HEK293T (cell line): ENCODE results near the gene CD44.

Source experiments
- CTCF ChIA-PET: fragments of 350-600 bp; formaldehyde crosslinking; extraction: SDS; loops from one replicate; lab custom pipeline; 2021; ENCODE audit warnings: antibody characterized with exemption, inconsistent platforms; lab: Yijun Ruan, JAX
- POLR2A ChIA-PET: fragments of 350-600 bp; formaldehyde crosslinking; extraction: SDS; loops from one replicate; lab custom pipeline; 2020; ENCODE audit warnings: antibody characterized with exemption, inconsistent platforms; lab: Yijun Ruan, JAX
- DNase-seq: peaks from one replicate; pipeline ENCODE4 v3.0.0; 2012; ENCODE audit warnings: mixed read lengths; ENCODE audit errors: extremely low spot score
- ARNT ChIP-seq: fragments of 450-650 bp; IDR thresholded peaks from 2 replicates; pipeline ENCODE4 v1.6.1; 2017; ENCODE audit warnings: mild to moderate bottlenecking
- BHLHE40 ChIP-seq: fragments of 450-650 bp; IDR thresholded peaks from 2 replicates; pipeline ENCODE4 v1.6.1; 2016; ENCODE audit warnings: mild to moderate bottlenecking, moderate library complexity, borderline replicate concordance
- CTBP1 ChIP-seq: fragments of 450-650 bp; IDR thresholded peaks from 2 replicates; pipeline ENCODE4 v1.6.1; 2016; ENCODE audit warnings: borderline replicate concordance
- ELF4 ChIP-seq: fragments of 450-650 bp; IDR thresholded peaks from 2 replicates; pipeline ENCODE4 v1.6.1; 2017; ENCODE audit warnings: antibody characterized with exemption
- FOXA1 ChIP-seq: fragments of 450-650 bp; IDR thresholded peaks from 2 replicates; pipeline ENCODE4 v1.6.1; 2016; ENCODE audit warnings: mild to moderate bottlenecking
- FOXK2 ChIP-seq: fragments of 450-650 bp; IDR thresholded peaks from 2 replicates; pipeline ENCODE4 v1.6.1; 2016; ENCODE audit warnings: mild to moderate bottlenecking
- FOXM1 ChIP-seq: fragments of 450-650 bp; IDR thresholded peaks from 2 replicates; pipeline ENCODE4 v1.6.1; 2017; ENCODE audit warnings: mild to moderate bottlenecking, borderline replicate concordance
- HDGF ChIP-seq: fragments of 450-650 bp; IDR thresholded peaks from 2 replicates; pipeline ENCODE4 v1.6.1; 2017; ENCODE audit warnings: antibody characterized with exemption, borderline replicate concordance
- L3MBTL2 ChIP-seq: fragments of 450-650 bp; conservative IDR thresholded peaks from 2 replicates; pipeline ENCODE4 v1.6.1; 2016; ENCODE audit warnings: mild to moderate bottlenecking
- LEF1 ChIP-seq: fragments of 450-650 bp; IDR thresholded peaks from 2 replicates; pipeline ENCODE4 v1.6.1; 2017; ENCODE audit warnings: mild to moderate bottlenecking, borderline replicate concordance
- NFRKB ChIP-seq: fragments of 450-650 bp; IDR thresholded peaks from 2 replicates; pipeline ENCODE4 v1.6.1; 2016; ENCODE audit warnings: mild to moderate bottlenecking, moderate library complexity
- SP1 ChIP-seq: fragments of 450-650 bp; IDR thresholded peaks from 2 replicates; pipeline ENCODE4 v1.6.1; 2017
- SUZ12 ChIP-seq: fragments of 450-650 bp; IDR thresholded peaks from 2 replicates; pipeline ENCODE4 v1.6.1; 2016; ENCODE audit warnings: mild to moderate bottlenecking
- TARDBP ChIP-seq: fragments of 450-650 bp; IDR thresholded peaks from 2 replicates; pipeline ENCODE4 v1.6.1; 2016
- ZNF384 ChIP-seq: fragments of 450-650 bp; IDR thresholded peaks from 2 replicates; pipeline ENCODE4 v1.6.1; 2016
- TF ChIP-seq, protein P1 (sequence below): fragments of 450-650 bp; IDR thresholded peaks from 2 replicates; pipeline ENCODE4 v1.6.1; 2016

CD44 gene

DNA sequence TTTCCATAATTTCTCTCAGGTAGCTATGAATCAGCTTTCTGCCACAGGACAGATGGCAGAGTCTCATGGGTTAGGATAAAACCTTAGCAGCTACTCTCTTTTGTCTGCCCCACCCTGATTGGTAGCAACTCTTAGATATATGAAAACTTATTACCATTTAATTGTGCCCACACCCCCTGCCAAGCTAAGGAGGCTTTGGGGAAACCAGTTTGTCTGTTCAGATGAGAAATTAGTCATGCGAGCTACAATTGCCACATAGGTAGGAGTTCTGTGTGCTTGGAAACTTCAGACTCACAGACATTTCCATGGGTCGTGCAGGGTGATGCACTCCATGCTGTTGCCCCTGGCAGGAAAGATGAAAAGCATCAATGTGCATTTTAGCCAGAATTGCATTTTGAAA, 39.9 kb downstream of the CD44 start:
- ChIA-PET CTCF (no interaction called here), POLR2A (no interaction called here)
- no peak for TF ChIP-seq ELF4
- no peak for TF ChIP-seq BHLHE40
- TF ChIP-seq L3MBTL2: no peak
- TF ChIP-seq SP1: no peak
- TF ChIP-seq LEF1: no peak
- no peak for TF ChIP-seq NFRKB
- TF ChIP-seq SUZ12: no peak
- TF ChIP-seq HDGF: no peak
- no peak for TF ChIP-seq FOXA1
- TF ChIP-seq, protein P1, sequence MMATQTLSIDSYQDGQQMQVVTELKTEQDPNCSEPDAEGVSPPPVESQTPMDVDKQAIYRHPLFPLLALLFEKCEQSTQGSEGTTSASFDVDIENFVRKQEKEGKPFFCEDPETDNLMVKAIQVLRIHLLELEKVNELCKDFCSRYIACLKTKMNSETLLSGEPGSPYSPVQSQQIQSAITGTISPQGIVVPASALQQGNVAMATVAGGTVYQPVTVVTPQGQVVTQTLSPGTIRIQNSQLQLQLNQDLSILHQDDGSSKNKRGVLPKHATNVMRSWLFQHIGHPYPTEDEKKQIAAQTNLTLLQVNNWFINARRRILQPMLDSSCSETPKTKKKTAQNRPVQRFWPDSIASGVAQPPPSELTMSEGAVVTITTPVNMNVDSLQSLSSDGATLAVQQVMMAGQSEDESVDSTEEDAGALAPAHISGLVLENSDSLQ: no peak
- TF ChIP-seq ARNT: no peak
- TF ChIP-seq TARDBP: no peak
- TF ChIP-seq CTBP1: no peak
- DNase-seq: no peak

DNA sequence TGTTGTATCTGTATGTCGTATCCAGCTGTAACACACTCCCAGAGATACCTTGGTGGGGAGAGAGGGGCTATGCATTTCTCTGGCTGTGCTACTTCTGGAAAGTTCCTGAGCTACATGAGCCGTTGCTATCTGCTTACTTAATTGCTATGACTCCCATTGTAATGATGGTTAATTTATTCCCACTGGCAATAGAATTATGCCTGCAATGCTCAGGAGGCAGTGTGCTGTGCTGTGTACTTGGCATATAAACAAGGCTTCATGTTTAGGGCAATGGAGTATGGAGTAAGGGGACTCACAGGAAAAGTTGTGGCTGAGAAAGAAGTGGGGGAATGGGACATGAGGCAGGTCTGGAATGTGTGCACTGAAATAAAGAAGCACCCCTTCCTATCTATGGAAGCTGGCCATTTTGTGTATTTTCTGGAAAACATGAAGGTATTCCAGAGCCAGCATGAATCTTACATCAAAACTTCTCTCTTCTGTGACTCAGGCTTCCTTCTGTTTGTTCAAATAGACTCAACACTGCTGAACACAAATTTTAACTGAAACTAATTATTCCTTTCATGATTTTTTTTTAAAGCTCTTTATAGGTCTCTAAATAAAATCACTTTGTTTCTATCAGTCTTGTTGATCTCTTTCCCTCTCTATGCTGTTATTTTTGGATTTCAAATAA, 40.6 kb downstream of the CD44 start:
- TF ChIP-seq CTBP1 (no peak), TARDBP (no peak)
- no peak for DNase-seq
- POLR2A ChIA-PET: no interaction called here
- CTCF ChIA-PET: no interaction called here

DNA sequence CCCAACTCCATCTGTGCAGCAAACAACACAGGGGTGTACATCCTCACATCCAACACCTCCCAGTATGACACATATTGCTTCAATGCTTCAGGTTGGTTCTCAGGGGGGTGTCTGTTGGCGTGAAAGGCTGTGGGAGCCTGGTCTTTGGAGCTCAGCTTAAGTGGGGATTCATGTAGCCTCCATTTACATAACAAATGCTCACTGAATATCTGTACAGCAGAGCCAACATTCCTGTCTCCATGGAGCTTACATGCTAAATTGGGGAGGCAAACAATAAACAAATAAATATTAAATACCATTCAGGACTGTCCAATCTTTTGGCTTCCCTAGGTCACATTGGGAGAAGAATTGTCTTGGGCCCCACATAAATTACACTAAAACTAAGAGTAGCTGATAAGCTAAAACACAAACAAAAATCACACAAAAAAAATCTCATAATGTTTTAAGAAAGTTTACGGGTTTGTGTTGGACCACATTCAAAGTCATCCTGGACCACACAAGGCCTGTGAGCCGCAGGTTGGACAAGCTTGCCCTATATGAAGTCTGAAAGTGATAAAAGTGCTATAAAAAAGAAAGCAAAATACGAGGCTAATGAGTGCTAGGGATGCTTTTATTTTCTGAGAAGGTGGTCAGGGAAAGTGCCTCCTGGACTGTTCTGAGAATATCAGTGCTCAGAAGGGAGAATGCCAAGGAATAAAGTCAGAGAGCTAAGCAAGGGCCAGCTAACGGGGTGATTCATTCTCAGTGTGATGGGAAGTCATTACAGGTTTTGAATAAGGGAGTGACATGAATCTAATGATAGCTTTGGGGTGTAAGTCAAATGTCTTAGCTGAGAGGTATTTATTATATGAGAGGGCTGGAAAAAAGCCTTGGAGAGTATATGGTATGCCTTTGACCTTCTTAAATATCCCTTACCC, 41.6 kb downstream of the CD44 start:
- TF ChIP-seq FOXK2: no peak
- no peak for TF ChIP-seq ZNF384
- no peak for TF ChIP-seq SUZ12
- TF ChIP-seq CTBP1: no peak
- no peak for TF ChIP-seq ARNT
- no peak for TF ChIP-seq TARDBP
- TF ChIP-seq SP1: no peak
- TF ChIP-seq FOXM1: no peak
- no peak for TF ChIP-seq BHLHE40
- no peak for TF ChIP-seq L3MBTL2
- TF ChIP-seq FOXA1: no peak
- TF ChIP-seq HDGF: no peak
- TF ChIP-seq NFRKB: no peak
- no peak for TF ChIP-seq LEF1
- no peak for TF ChIP-seq ELF4
- TF ChIP-seq, protein P1: no peak
- DNase-seq: no peak
- ChIA-PET CTCF (no interaction called here), POLR2A (no interaction called here)

DNA sequence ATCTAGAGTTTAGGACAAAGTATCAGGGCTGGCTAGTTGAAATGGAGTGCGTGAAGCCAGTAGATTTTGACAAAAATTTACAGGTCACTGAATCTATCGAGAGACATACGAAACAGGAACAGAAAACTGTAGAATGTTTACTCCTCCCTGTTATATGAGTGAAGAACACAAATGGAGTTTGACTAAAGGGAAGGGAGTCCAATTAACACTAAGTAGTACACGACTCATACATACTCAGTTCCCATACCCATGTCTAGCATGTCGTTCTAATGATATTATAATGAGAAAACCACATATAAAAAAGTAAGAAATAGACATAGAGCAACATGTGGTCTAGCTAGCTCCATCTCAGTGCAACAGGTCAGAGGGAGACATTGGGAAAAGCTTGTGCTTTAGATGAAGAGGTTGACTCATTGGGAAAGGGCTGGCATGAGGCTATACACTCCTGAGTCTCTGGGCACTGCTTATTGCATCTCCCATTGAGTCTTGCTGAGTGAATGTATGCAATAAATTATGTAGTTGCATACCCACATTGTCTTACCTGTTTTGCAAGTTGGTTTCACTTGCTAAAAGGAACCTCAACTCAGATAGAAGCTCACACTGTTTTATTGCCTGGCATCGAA, 43.5 kb downstream of the CD44 start:
- ChIA-PET CTCF (no interaction called here), POLR2A (no interaction called here)
- TF ChIP-seq TARDBP (no peak), SUZ12 (no peak), BHLHE40 (no peak), FOXM1 (no peak), ARNT (no peak), LEF1 (no peak), FOXK2 (no peak), ZNF384 (no peak), HDGF (no peak), NFRKB (no peak)
- TF ChIP-seq, protein P1: no peak
- no peak for DNase-seq

DNA sequence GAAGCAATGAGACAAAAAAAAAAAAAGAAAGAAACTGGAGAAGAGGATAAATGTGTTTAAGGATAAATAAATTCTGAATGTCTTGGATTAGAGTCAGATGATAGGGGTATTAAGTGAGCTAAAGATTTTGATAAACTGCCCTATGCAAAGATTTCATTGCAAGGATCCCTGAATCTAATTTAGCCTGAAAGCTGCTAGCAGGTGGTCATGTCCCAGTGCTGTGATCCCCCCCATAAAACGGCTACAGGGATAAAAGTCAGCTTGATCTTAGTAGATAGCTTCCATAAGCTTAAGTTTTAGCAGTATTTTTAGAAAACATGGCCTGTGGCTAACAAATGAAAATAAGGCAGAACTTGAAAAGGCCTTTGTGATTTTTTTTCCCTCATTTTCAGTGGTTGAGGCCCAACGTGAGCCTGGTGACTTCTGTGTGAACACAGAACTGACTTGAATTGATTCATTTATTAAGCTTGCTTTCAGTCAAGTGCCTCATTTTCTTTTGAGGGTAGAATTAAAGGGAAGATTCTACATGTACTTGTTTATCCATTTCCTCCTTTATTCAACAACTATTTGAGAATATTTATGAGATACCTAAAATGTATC, 44.5 kb downstream of the CD44 start:
- DNase-seq: no peak
- CTCF ChIA-PET: no interaction called here
- POLR2A ChIA-PET: no interaction called here
- TF ChIP-seq FOXA1 (no peak), FOXM1 (no peak), CTBP1 (no peak), SUZ12 (no peak)

DNA sequence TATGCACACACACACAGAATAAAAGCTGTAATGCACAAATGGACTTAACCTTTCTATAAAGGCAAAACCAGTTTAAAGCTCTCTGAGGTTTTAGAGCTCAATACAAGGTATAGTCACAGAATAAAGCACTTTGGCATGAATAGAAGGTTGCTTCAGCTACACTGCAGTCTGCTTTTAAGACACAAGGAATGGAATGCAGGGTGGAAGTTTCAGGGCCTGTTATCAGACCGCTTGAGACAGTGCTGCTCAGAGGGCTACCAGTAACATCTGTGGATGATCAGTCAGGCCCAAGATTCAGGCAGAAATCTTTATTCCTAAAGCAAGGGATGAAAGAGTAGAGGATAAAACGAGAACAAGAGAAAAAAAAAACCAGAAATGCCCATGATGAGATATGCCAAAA, 46.7 kb downstream of the CD44 start:
- TF ChIP-seq FOXA1 (no peak), ARNT (no peak), HDGF (no peak), SUZ12 (no peak), ELF4 (no peak), FOXM1 (no peak), NFRKB (no peak), SP1 (no peak), TARDBP (no peak), LEF1 (no peak), FOXK2 (no peak), BHLHE40 (no peak), ZNF384 (no peak), L3MBTL2 (no peak), CTBP1 (no peak)
- TF ChIP-seq, protein P1: no peak
- no peak for DNase-seq
- CTCF ChIA-PET: no interaction called here
- POLR2A ChIA-PET: no interaction called here
